Parathyroid adenoma (tissue), 2 donors: ENCODE results near the gene ACSS3.

Experiments
- H2AFZ ChIP-seq: fragments of 300-600 bp; sonication (generic); one replicate; pipeline ENCODE4 v1.7.0; 2017; ENCODE audit warnings: antibody characterized with exemption, mild to moderate bottlenecking
- H3K27ac ChIP-seq: fragments of 300-600 bp; sonication (generic); one replicate; pipeline ENCODE4 v1.7.0; 2017
- H3K27me3 ChIP-seq: fragments of 300-600 bp; sonication (generic); one replicate; pipeline ENCODE4 v1.7.0; 2017; ENCODE audit warnings: low read length; ENCODE audit not compliant: control insufficient read depth, insufficient read depth
- H3K36me3 ChIP-seq: fragments of 300-600 bp; sonication (generic); one replicate; pipeline ENCODE4 v1.7.0; 2017; ENCODE audit warnings: low read length; ENCODE audit not compliant: control insufficient read depth, insufficient read depth
- H3K4me1 ChIP-seq: fragments of 300-600 bp; sonication (generic); one replicate; pipeline ENCODE4 v1.7.0; 2017; ENCODE audit warnings: control low read depth
- H3K4me2 ChIP-seq: fragments of 300-600 bp; sonication (generic); one replicate; pipeline ENCODE4 v1.7.0; 2017; ENCODE audit warnings: low read length
- H3K4me3 ChIP-seq: fragments of 300-600 bp; sonication (generic); one replicate; pipeline ENCODE4 v1.7.0; 2017; ENCODE audit warnings: low read depth, low read length
- H3K79me2 ChIP-seq: fragments of 300-600 bp; sonication (generic); one replicate; pipeline ENCODE4 v1.7.0; 2017; ENCODE audit warnings: control low read depth
- H3K9ac ChIP-seq: fragments of 300-600 bp; sonication (generic); one replicate; pipeline ENCODE4 v1.7.0; 2017; ENCODE audit warnings: mild to moderate bottlenecking
- H3K9me3 ChIP-seq: fragments of 300-600 bp; sonication (generic); one replicate; pipeline ENCODE4 v1.7.0; 2017; ENCODE audit warnings: low read length; ENCODE audit not compliant: control insufficient read depth
- CTCF ChIP-seq: fragments of 300-600 bp; sonication (generic); IDR thresholded peaks from one replicate; pipeline ENCODE4 v1.7.0; 2017; ENCODE audit warnings: antibody characterized with exemption, mild to moderate bottlenecking
- donor health status: primary hyperparathyroidism.

ACSS3 gene

GRCh38 chr12:81231574-81232368 lies 153.9 kb downstream of the ACSS3 start:
- TF ChIP-seq CTCF = no peak
- Histone ChIP-seq H3K27me3 (no peaks in the 10 kb centered on the region), H3K4me2 (no peak overlapping the region), H2AFZ (no peak overlapping the region), H3K27ac (no peak overlapping the region), H3K36me3 (no peaks in the 10 kb centered on the region), H3K4me1 (no peaks in the 10 kb centered on the region), H3K9ac (no peak overlapping the region), H3K9me3 (no peaks in the 10 kb centered on the region), H3K4me3 (no peak overlapping the region), H3K79me2 (no peaks in the 10 kb centered on the region)

- Histone ChIP-seq H3K27me3 (no peaks in the 10 kb centered on the region), H3K9ac (no peak overlapping the region), H3K79me2 (no peaks in the 10 kb centered on the region), H3K4me2 (no peak overlapping the region), H3K27ac (no peak overlapping the region), H3K9me3 (no peaks in the 10 kb centered on the region), H3K36me3 (no peaks in the 10 kb centered on the region), H3K4me1 (no peaks in the 10 kb centered on the region), H3K4me3 (no peak overlapping the region), H2AFZ (no peak overlapping the region)
- TF ChIP-seq CTCF = no peak
These were observed 167.6 kb downstream of the ACSS3 start for GRCh38 chr12:81245458-81245857.

GRCh38 chr12:81245907-81246570 lies 168.2 kb downstream of the ACSS3 start:
- no peak for TF ChIP-seq CTCF
- H3K36me3 ChIP-seq = no peaks in the 10 kb centered on the region
- H2AFZ ChIP-seq = no peak overlapping the region
- H3K4me1 ChIP-seq = no peaks in the 10 kb centered on the region
- H3K27me3 ChIP-seq = no peaks in the 10 kb centered on the region
- H3K27ac ChIP-seq = no peak overlapping the region
- H3K4me2 ChIP-seq = no peak overlapping the region
- H3K79me2 ChIP-seq = no peaks in the 10 kb centered on the region
- H3K4me3 ChIP-seq = no peak overlapping the region
- no peak overlapping the region for H3K9ac ChIP-seq
- H3K9me3 ChIP-seq = no peaks in the 10 kb centered on the region

GRCh38 chr12:81249976-81250375 lies 172.1 kb downstream of the ACSS3 start:
- no peak overlapping the region for H3K27ac ChIP-seq
- H3K36me3 ChIP-seq = no peaks in the 10 kb centered on the region
- H3K9me3 ChIP-seq = no peaks in the 10 kb centered on the region
- no peak overlapping the region for H3K9ac ChIP-seq
- H3K4me1 ChIP-seq = no peaks in the 10 kb centered on the region
- TF ChIP-seq CTCF = no peak
- no peaks in the 10 kb centered on the region for H3K27me3 ChIP-seq
- H3K4me3 ChIP-seq = no peak overlapping the region
- no peaks in the 10 kb centered on the region for H3K79me2 ChIP-seq
- H3K4me2 ChIP-seq = no peak overlapping the region
- no peak overlapping the region for H2AFZ ChIP-seq
